Activated naive CD8-positive, alpha-beta T cell treated with anti-CD3 and anti-CD28 coated beads, Interleukin-2, amount 10 ng/mL, durations not matched to agents 7 days and 5 days (primary cell): ENCODE data around the gene TMEM178A. TPM values are rescaled to one million over a fixed set of nuclear protein-coding genes. Genes with fewer than 3 reads are reported as not detected.

Experiments used
- ATAC-seq: fragments of 150-1000 bp; cut with Tn5 transposase; one replicate; pipeline ENCODE4 v1.10.0; 2021; ENCODE audit warnings: low read depth, moderate library complexity
- POLR2A ChIA-PET: fragments of 350-600 bp; sonication (Branson Sonifier 250); formaldehyde crosslinking; loops from one replicate; lab custom pipeline; 2021; ENCODE audit warnings: antibody characterized with exemption; lab: Charles Lee
- DNase-seq: peaks from one replicate; pipeline ENCODE4 v3.0.0; 2021
- H3K27ac Mint-ChIP-seq: one replicate; pipeline ENCODE4 v1.8.0; 2022; ENCODE audit warnings: mild to moderate bottlenecking, mixed read lengths
- H3K27me3 Mint-ChIP-seq: one replicate; pipeline ENCODE4 v1.8.0; 2022; ENCODE audit warnings: mild to moderate bottlenecking, moderate library complexity, mixed read lengths
- H3K36me3 Mint-ChIP-seq: one replicate; pipeline ENCODE4 v1.8.0; 2021; ENCODE audit warnings: mild to moderate bottlenecking, mixed read lengths
- H3K4me1 Mint-ChIP-seq: one replicate; pipeline ENCODE4 v1.8.0; 2021; ENCODE audit warnings: mixed read lengths
- H3K4me3 Mint-ChIP-seq: one replicate; pipeline ENCODE4 v1.8.0; 2022; ENCODE audit warnings: mild to moderate bottlenecking, moderate library complexity, mixed read lengths
- H3K9me3 Mint-ChIP-seq: one replicate; pipeline ENCODE4 v1.8.0; 2021; ENCODE audit warnings: mixed read lengths
- total RNA-seq, 2 experiments: library from RNA; stranded (reverse); gene quantifications; one replicate each; pipeline ENCODE4 v1.2.3, GENCODE V29; 2021

Gene TMEM178A
- total RNA-seq, 2 experiments from 2014 or later, result 0.17 to 0.23 TPM

GRCh38 chr2:39658371-39658770 lies 7.3 kb upstream of the TMEM178A start:
- ATAC-seq, result no peak
- Mint-ChIP-seq H3K4me1 (no peaks in the 10 kb centered on the region), H3K4me3 (no peak overlapping the region), H3K27ac (no peak overlapping the region), H3K36me3 (no peaks in the 10 kb centered on the region), H3K9me3 (peaks cover 7% of the 10 kb centered on the region), H3K27me3 (peaks cover 33% of the 10 kb centered on the region)
- DNase-seq, result no peak
- POLR2A ChIA-PET, result no interaction called here

- ATAC-seq (no peak), DNase-seq (no peak)
- Mint-ChIP-seq H3K4me3 (no peak overlapping the region), H3K4me1 (no peaks in the 10 kb centered on the region), H3K9me3 (peaks cover 2% of the 10 kb centered on the region), H3K27ac (no peak overlapping the region), H3K27me3 (peaks cover 47% of the 10 kb centered on the region), H3K36me3 (no peaks in the 10 kb centered on the region)
- POLR2A ChIA-PET, result no interaction called here
Observed at GRCh38 chr2:39659765-39660611, 5.7 kb upstream of the TMEM178A start.

GRCh38 chr2:39660612-39661236 lies 5.0 kb upstream of the TMEM178A start:
- POLR2A ChIA-PET, result no interaction called here
- no peaks in the 10 kb centered on the region for H3K4me1 Mint-ChIP-seq
- peaks cover 51% of the 10 kb centered on the region for H3K27me3 Mint-ChIP-seq

GRCh38 chr2:39661826-39662225 lies 3.9 kb upstream of the TMEM178A start:
- DNase-seq (no peak), ATAC-seq (no peak)
- H3K27me3 Mint-ChIP-seq, result peaks cover 55% of the 10 kb centered on the region
- H3K27ac Mint-ChIP-seq, result no peak overlapping the region
- POLR2A ChIA-PET, result no interaction called here
- no peak overlapping the region for H3K4me3 Mint-ChIP-seq
- H3K4me1 Mint-ChIP-seq, result peaks cover 3% of the 10 kb centered on the region
- H3K9me3 Mint-ChIP-seq, result no peaks in the 10 kb centered on the region
- no peaks in the 10 kb centered on the region for H3K36me3 Mint-ChIP-seq

More at GRCh38 chr2:39660612-39661236, 5.0 kb upstream of the TMEM178A start:
- H3K27ac Mint-ChIP-seq, result no peak overlapping the region
- no peak overlapping the region for H3K4me3 Mint-ChIP-seq
- no peaks in the 10 kb centered on the region for H3K36me3 Mint-ChIP-seq
- DNase-seq, result no peak
- ATAC-seq, result no peak
- no peaks in the 10 kb centered on the region for H3K9me3 Mint-ChIP-seq

GRCh38 chr2:39663187-39663930 lies 2.4 kb upstream of the TMEM178A start:
- no peak for ATAC-seq
- Mint-ChIP-seq H3K36me3 (no peaks in the 10 kb centered on the region), H3K9me3 (no peaks in the 10 kb centered on the region), H3K27me3 (peaks cover 65% of the 10 kb centered on the region), H3K4me1 (peaks cover 3% of the 10 kb centered on the region), H3K27ac (no peak overlapping the region), H3K4me3 (no peak overlapping the region)
- POLR2A ChIA-PET, result no interaction called here
- DNase-seq, result no peak

- Mint-ChIP-seq H3K4me3 (no peak overlapping the region), H3K27me3 (peaks cover 73% of the 10 kb centered on the region), H3K36me3 (no peaks in the 10 kb centered on the region)
Observed at GRCh38 chr2:39664232-39664887, 1.4 kb upstream of the TMEM178A start.

GRCh38 chr2:39664888-39665591 lies 677 bp upstream of the TMEM178A start:
- peaks cover 3% of the 10 kb centered on the region for H3K4me1 Mint-ChIP-seq
- POLR2A ChIA-PET, result no interaction called here
- peak overlapping the region; percentile 68 for H3K4me3 Mint-ChIP-seq
- H3K27me3 Mint-ChIP-seq, result peaks cover 75% of the 10 kb centered on the region
- no peaks in the 10 kb centered on the region for H3K36me3 Mint-ChIP-seq
- ATAC-seq (no peak), DNase-seq (no peak)
- H3K27ac Mint-ChIP-seq, result no peak overlapping the region
- H3K9me3 Mint-ChIP-seq, result no peaks in the 10 kb centered on the region

More at GRCh38 chr2:39664232-39664887, 1.4 kb upstream of the TMEM178A start:
- Mint-ChIP-seq H3K27ac (no peak overlapping the region), H3K9me3 (no peaks in the 10 kb centered on the region), H3K4me1 (peaks cover 3% of the 10 kb centered on the region)
- DNase-seq (no peak), ATAC-seq (no peak)
- POLR2A ChIA-PET, result no interaction called here

GRCh38 chr2:39666491-39667101 lies 879 bp downstream of the TMEM178A start:
- H3K4me3 Mint-ChIP-seq, result peak overlapping the region; percentile 84
- POLR2A ChIA-PET, result interaction anchor here (0.6 kb wide), 1 partner anchor 165 kb away, joined by 3 read pairs; no protein-coding TSS in a partner anchor
- DNase-seq (no peak), ATAC-seq (no peak)
- no peaks in the 10 kb centered on the region for H3K9me3 Mint-ChIP-seq
- H3K27ac Mint-ChIP-seq, result peak overlapping the region; percentile 39
- peaks cover 3% of the 10 kb centered on the region for H3K4me1 Mint-ChIP-seq
- H3K27me3 Mint-ChIP-seq, result peaks cover 80% of the 10 kb centered on the region
- H3K36me3 Mint-ChIP-seq, result no peaks in the 10 kb centered on the region

GRCh38 chr2:39667104-39667885 lies 1.6 kb downstream of the TMEM178A start:
- Mint-ChIP-seq H3K27ac (no peak overlapping the region), H3K9me3 (no peaks in the 10 kb centered on the region), H3K36me3 (no peaks in the 10 kb centered on the region), H3K4me1 (peaks cover 3% of the 10 kb centered on the region), H3K27me3 (peaks cover 77% of the 10 kb centered on the region), H3K4me3 (peak overlapping the region; percentile 38)
- DNase-seq (no peak), ATAC-seq (no peak)
- POLR2A ChIA-PET, result interaction anchor here (0.6 kb wide), 1 partner anchor 165 kb away, joined by 3 read pairs; no protein-coding TSS in a partner anchor

GRCh38 chr2:39667886-39668276 lies 2.2 kb downstream of the TMEM178A start:
- POLR2A ChIA-PET, result no interaction called here
- peak overlapping the region; percentile 6 for H3K4me3 Mint-ChIP-seq
- ATAC-seq (no peak), DNase-seq (no peak)
- no peak overlapping the region for H3K27ac Mint-ChIP-seq
- H3K27me3 Mint-ChIP-seq, result peaks cover 72% of the 10 kb centered on the region
- no peaks in the 10 kb centered on the region for H3K36me3 Mint-ChIP-seq
- H3K9me3 Mint-ChIP-seq, result no peaks in the 10 kb centered on the region
- H3K4me1 Mint-ChIP-seq, result peaks cover 3% of the 10 kb centered on the region

- Mint-ChIP-seq H3K4me1 (peaks cover 3% of the 10 kb centered on the region), H3K27me3 (peaks cover 65% of the 10 kb centered on the region)
- POLR2A ChIA-PET, result no interaction called here
Observed at GRCh38 chr2:39668576-39669080, 2.9 kb downstream of the TMEM178A start.

More at GRCh38 chr2:39668576-39669080, 2.9 kb downstream of the TMEM178A start:
- ATAC-seq (no peak), DNase-seq (no peak)
- Mint-ChIP-seq H3K9me3 (no peaks in the 10 kb centered on the region), H3K36me3 (no peaks in the 10 kb centered on the region), H3K27ac (no peak overlapping the region), H3K4me3 (no peak overlapping the region)
